ENCODE results near the gene PLA2R1. TPM values are rescaled to one million over a fixed set of nuclear protein-coding genes. Genes with fewer than 3 reads are reported as not detected.

The PLA2R1 gene
- total and polyA plus RNA-seq, 10 of the 15 experiments (the other 5 are each of a cell fraction or from before 2014, with no cell fraction given), result 0.01 to 0.05 (median 0.02) TPM; not detected in 6

GRCh38 chr2:159933040-159933726, 129.2 kb downstream of the PLA2R1 start:
- peak overlapping the region; percentile 47; the same call in 1 of the 2 replicates for H3K9ac ChIP-seq (ENCODE audit: control insufficient read depth, insufficient read depth, low read length)

More at GRCh38 chr2:159933040-159933726, 129.2 kb downstream of the PLA2R1 start:
- no TSS peak for BruUV-seq (replicated peaks)
- H3K36me3 ChIP-seq (ENCODE audit: control insufficient read depth in 2 of 2, insufficient read depth in 2 of 2, low read length in 1 of 2), result no peaks in the 10 kb centered on the region
- ATAC-seq (peak; percentile 54), FAIRE-seq (no peak), DNase-seq (ENCODE audit: low read depth, low spot score) (no peak)
- peak overlapping the region; percentile 96 for H3K4me2 ChIP-seq (ENCODE audit: control insufficient read depth, insufficient read depth)
- CTCF ChIA-PET, result interaction anchor here (1.2 to 4.8 kb wide), 5 partner anchors 11 to 35 kb away, joined by 3 to 29 read pairs (median 3); no protein-coding TSS in a partner anchor
- peak overlapping the region; percentile 86 for H2AFZ ChIP-seq (ENCODE audit: control insufficient read depth, low read depth, low read length)
- RAD21 ChIA-PET (ENCODE audit: unreplicated experiment), result interaction anchor here (1.0 to 2.8 kb wide), 5 partner anchors 10 to 54 kb away, joined by 3 to 13 read pairs (median 5); no protein-coding TSS in a partner anchor
- H3K4me3 ChIP-seq, result peak overlapping the region; percentile 45; the same call in 1 of the 2 replicates
- intact Hi-C loops (cut with micrococcal nuclease; ENCODE audit: unreplicated experiment) (loop anchor here (5.0 to 10.0 kb wide), 2 partner anchors 36 to 318 kb away; partner anchors contain the start of gene BAZ2B), in situ Hi-C loops (cut with MboI) (no loop called here)
- H3K4me1 ChIP-seq (ENCODE audit: control insufficient read depth, insufficient read depth, low read length), result peaks cover 25% of the 10 kb centered on the region
- H3K27me3 ChIP-seq (replicated peaks in 1 of 2; ENCODE audit: control insufficient read depth in 2 of 2, insufficient read depth in 2 of 2, low read length in 1 of 2), result no peaks in the 10 kb centered on the region
- peak overlapping the region; percentile 85 for H3K27ac ChIP-seq (ENCODE audit: control insufficient read depth, insufficient read depth)
- no peak for TF ChIP-seq NFYA (IDR thresholded peaks at IDR 0.05; ENCODE audit: borderline replicate concordance, low read depth, low read length)
- no peak for TF ChIP-seq SUPT20H (IDR thresholded peaks at IDR 0.05; ENCODE audit: borderline replicate concordance, control insufficient read depth, low read depth, low read length)
- no peak for TF ChIP-seq ZNF274 (IDR thresholded peaks at IDR 0.05; ENCODE audit: insufficient read depth, insufficient read length)
- no peak for TF ChIP-seq NR2C2 (IDR thresholded peaks at IDR 0.05; ENCODE audit: borderline replicate concordance, control insufficient read depth, insufficient read length, low read depth)
- no peak for TF ChIP-seq TCF12 (IDR thresholded peaks at IDR 0.05; ENCODE audit: low read depth, low read length)
- no peak for TF ChIP-seq YY1 (IDR thresholded peaks at IDR 0.05; ENCODE audit: low read depth, low read length)
- peak; percentile 53; the same call in 1 of the 2 replicates for TF ChIP-seq MTA2 (IDR thresholded peaks at IDR 0.05; ENCODE audit: low read depth)
- TF ChIP-seq YBX1 (IDR thresholded peaks at IDR 0.05), result no peak
- TF ChIP-seq NFXL1 (IDR thresholded peaks at IDR 0.05; ENCODE audit: borderline replicate concordance), result no peak
- TF ChIP-seq NR2F1 (conservative IDR thresholded peaks at IDR 0.05), result peak; percentile 80
- TF ChIP-seq CBX3 (IDR thresholded peaks at IDR 0.05; ENCODE audit: borderline replicate concordance, low read depth), result no peak
- TF ChIP-seq FOXK2 (IDR thresholded peaks at IDR 0.05), result no peak
- no peak for TF ChIP-seq PAX5 (IDR thresholded peaks at IDR 0.05; ENCODE audit: borderline replicate concordance, low read depth, low read length)
- SMC1A ChIA-PET (ENCODE audit: uncharacterized antibody, unreplicated experiment), result interaction anchor here (51.7 kb wide), 1 partner anchor 32 kb away, joined by 1536 read pairs; the partner anchor contains the start of gene LY75
- no peaks in the 10 kb centered on the region for H4K20me1 ChIP-seq (ENCODE audit: control insufficient read depth, insufficient read depth)
- POLR2A ChIA-PET, result interaction anchor here (46.2 kb wide), 1 partner anchor 33 kb away, joined by 840 read pairs; the partner anchor contains the start of gene LY75
- no peaks in the 10 kb centered on the region for H3K79me2 ChIP-seq (ENCODE audit: control insufficient read depth, insufficient read depth, low read length)
- WGBS (ENCODE audit: insufficient coverage, insufficient replicate concordance, low lambda C conversion rate, missing lambda C conversion rate), result 6% methylated on average over 2 of the region's 2 CpGs
- H3K9me3 ChIP-seq (replicated peaks; ENCODE audit: control insufficient read depth, insufficient read depth, low read length), result peaks cover 1% of the 10 kb centered on the region; the same call in 2 of the 3 replicates
